Panc1 (cell line): ENCODE results near the gene RBL2. TPM values are rescaled to one million over a fixed set of nuclear protein-coding genes. Genes with fewer than 3 reads are reported as not detected.

Experiments used
- ATAC-seq: fragments of 200-7000 bp; cut with Tn5 transposase; 2 replicates; pipeline ENCODE4 v1.9.1; 2020; ENCODE audit warnings: mild to moderate bottlenecking, moderate library complexity
- BruUV-seq: library from RNA; stranded (reverse); fragments of 400-500 nt; replicated peaks from 2 replicates; lab custom pipeline; 2021; lab: Mats Ljungman, UMichigan
- CTCF ChIA-PET: fragments of 300-600 bp; sonication (Branson Sonifier 250); formaldehyde crosslinking; loops from one replicate; lab custom pipeline; 2022; ENCODE audit warnings: antibody characterized with exemption; lab: Charles Lee
- POLR2A ChIA-PET: fragments of 300-600 bp; sonication (Branson Sonifier 250); formaldehyde crosslinking; loops from one replicate; lab custom pipeline; 2022; ENCODE audit warnings: antibody characterized with exemption; lab: Charles Lee
- DNase-seq: peaks from one replicate; pipeline ENCODE4 v3.0.0-alpha.2; 2010; ENCODE audit warnings: low read depth, low spot score
- H3K27ac ChIP-seq: 2 replicates; pipeline ENCODE4 v1.5.1; 2011; ENCODE audit warnings: mild to moderate bottlenecking, low read length, inconsistent platforms
- H3K27me3 ChIP-seq: fragments of 200-500 bp; sonication (Bioruptor generic); 2 replicates; pipeline ENCODE4 v1.6.0; 2014; ENCODE audit warnings: low read length, inconsistent platforms; ENCODE audit not compliant: control insufficient read depth, insufficient read depth
- H3K36me3 ChIP-seq: fragments of 200-500 bp; sonication (Bioruptor generic); 2 replicates; pipeline ENCODE4 v1.5.1; 2014; ENCODE audit warnings: inconsistent platforms, mild to moderate bottlenecking, low read length, moderate library complexity; ENCODE audit not compliant: control insufficient read depth, insufficient read depth
- H3K4me1 ChIP-seq: 2 replicates; pipeline ENCODE4 v1.5.1; 2011; ENCODE audit warnings: inconsistent platforms, mild to moderate bottlenecking, low read length, moderate library complexity; ENCODE audit not compliant: control insufficient read depth, insufficient read depth
- H3K4me3 ChIP-seq, 2 experiments: 2 replicates each; pipeline ENCODE4 v1.5.1; 2011 to 2012; ENCODE audit warnings: low read depth in 2 of 2, low read length in 2 of 2, mild to moderate bottlenecking in 2 of 2, inconsistent platforms in 1 of 2, moderate library complexity in 1 of 2
- H3K9me3 ChIP-seq: fragments of 200-500 bp; sonication (Bioruptor generic); 2 replicates; pipeline ENCODE4 v1.5.1; 2014; ENCODE audit warnings: low read depth, mild to moderate bottlenecking, inconsistent platforms, low read length, moderate library complexity; ENCODE audit not compliant: control insufficient read depth, insufficient read depth
- POLR2AphosphoS5 ChIP-seq: IDR thresholded peaks from 2 replicates; pipeline ENCODE4 v1.6.1; 2012; ENCODE audit warnings: mild to moderate bottlenecking, low read depth, low read length, moderate library complexity
- SIN3A ChIP-seq: IDR thresholded peaks from 2 replicates; pipeline ENCODE4 v1.6.1; 2012; ENCODE audit warnings: low read depth, mild to moderate bottlenecking, low read length, moderate library complexity, borderline replicate concordance; ENCODE audit not compliant: insufficient read depth
- TCF7L2 ChIP-seq: IDR thresholded peaks from 2 replicates; pipeline ENCODE4 v1.6.1; 2011; ENCODE audit warnings: mild to moderate bottlenecking, low read depth, low read length, inconsistent platforms
- in situ Hi-C: cut with HindIII; loops from 2 replicates; pipeline ENCODE4 v1.10.0; 2016; ENCODE audit warnings: low sequenced_read_pairs, low pct_unique_long_range_greater_than_20kb
- intact Hi-C: fragments of 100-400 bp; cut with micrococcal nuclease; formaldehyde crosslinking; loops from one replicate; pipeline ENCODE4 v1.10.0; 2022; ENCODE audit not compliant: unreplicated experiment
- total RNA-seq: library from RNA; stranded (reverse); gene quantifications from one replicate; pipeline ENCODE4 v1.2.1, GENCODE V29; 2021; ENCODE audit not compliant: unreplicated experiment
- TF ChIP-seq, protein P1 (sequence below): fragments of 450-650 bp; IDR thresholded peaks from 2 replicates; pipeline ENCODE4 v1.5.1; 2017; ENCODE audit warnings: mild to moderate bottlenecking
- TF ChIP-seq, protein P2 (sequence below), 2 experiments: IDR thresholded peaks; 2 replicates each; pipeline ENCODE4 v1.6.1; 2011 to 2012; ENCODE audit warnings: low read depth in 2 of 2, control low read depth in 1 of 2, low read length in 1 of 2, mild to moderate bottlenecking in 1 of 2, moderate library complexity in 1 of 2; ENCODE audit not compliant: insufficient read depth in 1 of 2

The RBL2 gene
- total RNA-seq, 1 experiment from 2014 or later = 28.9 TPM

- ATAC-seq (no peak), DNase-seq (no peak)
- Histone ChIP-seq H3K27me3 (no peaks in the 10 kb centered on the region), H3K27ac (no peak overlapping the region), H3K36me3 (peaks cover 2% of the 10 kb centered on the region), H3K4me3 (no peak overlapping the region), H3K4me1 (peaks cover 5% of the 10 kb centered on the region; the same call in 1 of the 2 replicates), H3K9me3 (no peaks in the 10 kb centered on the region)
- CTCF ChIA-PET = no interaction called here
- in situ Hi-C loops (no loop called here), intact Hi-C loops (no loop called here)
- POLR2A ChIA-PET = interaction anchor here (0.9 kb wide), 1 partner anchor 25 kb away, joined by 5 read pairs; no protein-coding TSS in a partner anchor
- no TSS peak for BruUV-seq
- TF ChIP-seq, protein P1, sequence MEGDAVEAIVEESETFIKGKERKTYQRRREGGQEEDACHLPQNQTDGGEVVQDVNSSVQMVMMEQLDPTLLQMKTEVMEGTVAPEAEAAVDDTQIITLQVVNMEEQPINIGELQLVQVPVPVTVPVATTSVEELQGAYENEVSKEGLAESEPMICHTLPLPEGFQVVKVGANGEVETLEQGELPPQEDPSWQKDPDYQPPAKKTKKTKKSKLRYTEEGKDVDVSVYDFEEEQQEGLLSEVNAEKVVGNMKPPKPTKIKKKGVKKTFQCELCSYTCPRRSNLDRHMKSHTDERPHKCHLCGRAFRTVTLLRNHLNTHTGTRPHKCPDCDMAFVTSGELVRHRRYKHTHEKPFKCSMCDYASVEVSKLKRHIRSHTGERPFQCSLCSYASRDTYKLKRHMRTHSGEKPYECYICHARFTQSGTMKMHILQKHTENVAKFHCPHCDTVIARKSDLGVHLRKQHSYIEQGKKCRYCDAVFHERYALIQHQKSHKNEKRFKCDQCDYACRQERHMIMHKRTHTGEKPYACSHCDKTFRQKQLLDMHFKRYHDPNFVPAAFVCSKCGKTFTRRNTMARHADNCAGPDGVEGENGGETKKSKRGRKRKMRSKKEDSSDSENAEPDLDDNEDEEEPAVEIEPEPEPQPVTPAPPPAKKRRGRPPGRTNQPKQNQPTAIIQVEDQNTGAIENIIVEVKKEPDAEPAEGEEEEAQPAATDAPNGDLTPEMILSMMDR = no peak
- TF ChIP-seq SIN3A (no peak), TCF7L2 (no peak), POLR2AphosphoS5 (no peak)
- TF ChIP-seq, protein P2, sequence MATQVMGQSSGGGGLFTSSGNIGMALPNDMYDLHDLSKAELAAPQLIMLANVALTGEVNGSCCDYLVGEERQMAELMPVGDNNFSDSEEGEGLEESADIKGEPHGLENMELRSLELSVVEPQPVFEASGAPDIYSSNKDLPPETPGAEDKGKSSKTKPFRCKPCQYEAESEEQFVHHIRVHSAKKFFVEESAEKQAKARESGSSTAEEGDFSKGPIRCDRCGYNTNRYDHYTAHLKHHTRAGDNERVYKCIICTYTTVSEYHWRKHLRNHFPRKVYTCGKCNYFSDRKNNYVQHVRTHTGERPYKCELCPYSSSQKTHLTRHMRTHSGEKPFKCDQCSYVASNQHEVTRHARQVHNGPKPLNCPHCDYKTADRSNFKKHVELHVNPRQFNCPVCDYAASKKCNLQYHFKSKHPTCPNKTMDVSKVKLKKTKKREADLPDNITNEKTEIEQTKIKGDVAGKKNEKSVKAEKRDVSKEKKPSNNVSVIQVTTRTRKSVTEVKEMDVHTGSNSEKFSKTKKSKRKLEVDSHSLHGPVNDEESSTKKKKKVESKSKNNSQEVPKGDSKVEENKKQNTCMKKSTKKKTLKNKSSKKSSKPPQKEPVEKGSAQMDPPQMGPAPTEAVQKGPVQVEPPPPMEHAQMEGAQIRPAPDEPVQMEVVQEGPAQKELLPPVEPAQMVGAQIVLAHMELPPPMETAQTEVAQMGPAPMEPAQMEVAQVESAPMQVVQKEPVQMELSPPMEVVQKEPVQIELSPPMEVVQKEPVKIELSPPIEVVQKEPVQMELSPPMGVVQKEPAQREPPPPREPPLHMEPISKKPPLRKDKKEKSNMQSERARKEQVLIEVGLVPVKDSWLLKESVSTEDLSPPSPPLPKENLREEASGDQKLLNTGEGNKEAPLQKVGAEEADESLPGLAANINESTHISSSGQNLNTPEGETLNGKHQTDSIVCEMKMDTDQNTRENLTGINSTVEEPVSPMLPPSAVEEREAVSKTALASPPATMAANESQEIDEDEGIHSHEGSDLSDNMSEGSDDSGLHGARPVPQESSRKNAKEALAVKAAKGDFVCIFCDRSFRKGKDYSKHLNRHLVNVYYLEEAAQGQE (IDR thresholded peaks at IDR 0.05; ENCODE audit: insufficient read depth in 1 of 2, low read depth in 2 of 2, low read length in 1 of 2) = no peak
These were observed 5.9 kb downstream of the RBL2 start for GRCh38 chr16:53440125-53440524.

DNA sequence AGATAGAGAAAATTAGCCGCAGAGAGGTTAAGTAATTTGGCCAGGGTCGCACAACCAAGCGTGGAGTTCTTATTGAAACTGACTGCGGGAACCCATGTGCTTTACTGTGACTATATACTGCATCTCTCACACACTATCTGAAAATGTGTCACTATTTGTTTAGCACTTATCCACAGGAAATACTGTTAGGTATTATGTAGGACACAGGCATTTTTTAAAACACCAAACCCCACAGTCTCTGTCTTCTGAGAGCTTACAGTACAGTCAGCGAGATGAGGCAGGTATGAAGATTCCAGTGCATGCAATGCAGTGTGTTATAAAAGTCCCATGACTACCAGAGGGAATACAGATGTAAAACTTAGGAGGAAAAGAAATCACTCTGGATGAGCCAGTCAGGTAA lies 11.3 kb downstream of the RBL2 start:
- Histone ChIP-seq H3K27ac (no peak overlapping the region), H3K9me3 (no peaks in the 10 kb centered on the region), H3K4me3 (no peak overlapping the region), H3K36me3 (peaks cover 2% of the 10 kb centered on the region; the same call in 1 of the 2 replicates), H3K27me3 (no peaks in the 10 kb centered on the region), H3K4me1 (no peaks in the 10 kb centered on the region)
- in situ Hi-C loops (no loop called here), intact Hi-C loops (no loop called here)
- no peak for TF ChIP-seq POLR2AphosphoS5
- TF ChIP-seq TCF7L2 = no peak
- TF ChIP-seq SIN3A = no peak
- TF ChIP-seq, protein P1 = no peak
- TF ChIP-seq, protein P2 (IDR thresholded peaks at IDR 0.05; ENCODE audit: insufficient read depth in 1 of 2, low read depth in 2 of 2, low read length in 1 of 2) = no peak
- ATAC-seq = no peak
- no TSS peak for BruUV-seq
- DNase-seq = no peak
- POLR2A ChIA-PET = no interaction called here
- CTCF ChIA-PET = no interaction called here
